NCI-H1417 (cell line): ENCODE measurements around the gene WDR70.
"Not testable (repeated sequence)": the region's sequence is repeated elsewhere in the genome, so short reads cannot be mapped to it uniquely, and the experiment has no call there.

ENCODE experiments used
- DNase-seq, 3 experiments: peaks; one replicate each; lab custom pipeline; 2025; lab: John Stamatoyannopoulos, UW

The WDR70 gene

DNA sequence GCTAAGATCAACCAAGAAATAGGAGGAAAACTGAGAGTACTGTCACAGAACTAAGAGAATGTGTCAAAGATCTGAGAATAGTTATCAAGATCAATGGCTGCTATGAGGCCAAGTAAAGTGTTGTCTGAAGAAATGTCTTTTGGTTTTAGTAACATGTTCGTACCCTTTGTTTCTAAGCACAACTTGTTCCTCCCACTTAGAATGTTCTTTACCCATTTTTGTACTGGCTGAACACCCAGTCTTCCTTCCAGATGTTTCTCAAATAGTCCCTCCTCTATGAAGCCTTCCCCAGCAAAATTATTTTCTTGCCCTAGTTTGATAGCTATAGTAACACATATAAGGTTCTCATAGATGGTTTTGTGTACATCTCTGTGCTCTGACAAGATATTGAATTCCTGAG is 191.5 kb downstream of the WDR70 start:
- DNase-seq = no peak

DNA sequence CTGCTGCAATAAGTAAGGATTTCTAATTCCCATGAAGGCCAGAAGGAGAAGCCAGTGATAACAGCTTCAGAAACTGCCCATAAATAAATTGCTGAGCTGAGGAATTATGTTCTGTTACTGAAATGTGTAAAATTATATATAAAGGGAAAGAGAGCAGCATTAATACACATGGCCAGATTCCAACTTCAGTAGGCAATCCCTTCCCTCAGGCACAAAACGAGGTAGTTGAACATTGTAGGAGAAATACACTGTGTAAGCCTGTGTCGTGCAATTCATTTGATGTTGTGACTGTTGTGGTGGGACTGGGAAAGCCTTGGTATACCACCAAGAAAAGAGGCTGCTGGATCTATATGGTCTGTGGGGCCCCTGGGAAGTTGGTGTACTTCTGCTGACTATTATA is 192.9 kb downstream of the WDR70 start:
- no peak for DNase-seq

- DNase-seq = no peak
Measured at GRCh38 chr5:37575541-37576489, 196.7 kb downstream of the WDR70 start.

DNA sequence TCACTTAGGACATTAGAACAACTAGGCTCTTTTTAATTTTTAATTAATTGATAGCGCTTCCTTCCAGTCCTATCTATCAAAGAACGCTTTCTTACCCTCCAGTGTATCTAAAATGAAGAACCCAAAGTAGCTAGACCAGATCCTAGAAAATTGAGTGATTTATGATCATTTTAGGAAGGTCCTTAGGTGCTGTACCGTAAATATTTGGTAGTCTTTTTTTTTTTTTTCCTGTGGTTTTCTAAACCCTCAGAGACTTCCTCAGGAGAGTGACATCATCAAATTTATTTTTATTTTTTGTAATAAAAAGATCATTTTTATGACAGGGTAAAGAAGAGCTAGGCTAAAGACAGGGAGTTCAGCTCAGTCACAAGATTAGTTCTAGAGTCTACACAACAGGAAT is 197.4 kb downstream of the WDR70 start:
- DNase-seq = no peak

DNA sequence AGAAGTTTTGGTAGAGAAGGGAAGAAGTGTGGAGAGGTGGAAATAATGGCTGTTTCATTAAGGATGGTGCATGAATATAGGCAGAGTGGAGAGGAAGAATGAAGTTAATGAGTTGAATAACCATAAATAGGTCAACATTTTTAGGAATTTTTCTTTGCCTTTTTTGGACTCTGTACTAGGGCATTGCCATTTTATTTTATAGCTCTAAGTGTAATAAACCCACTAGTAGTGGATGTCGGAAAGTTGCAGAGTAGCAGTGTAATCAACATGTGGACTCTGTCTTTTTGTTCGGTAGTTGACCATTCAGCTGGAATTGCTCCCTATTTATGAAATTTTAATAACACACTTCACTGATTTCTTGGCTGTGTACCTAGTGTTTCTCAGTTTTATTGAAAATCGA is 199.1 kb downstream of the WDR70 start:
- DNase-seq = no peak

GRCh38 chr5:37580106-37580505 is 201.0 kb downstream of the WDR70 start:
- DNase-seq = no peak

- no peak for DNase-seq
Measured at GRCh38 chr5:37582202-37582601, 203.1 kb downstream of the WDR70 start.

DNA sequence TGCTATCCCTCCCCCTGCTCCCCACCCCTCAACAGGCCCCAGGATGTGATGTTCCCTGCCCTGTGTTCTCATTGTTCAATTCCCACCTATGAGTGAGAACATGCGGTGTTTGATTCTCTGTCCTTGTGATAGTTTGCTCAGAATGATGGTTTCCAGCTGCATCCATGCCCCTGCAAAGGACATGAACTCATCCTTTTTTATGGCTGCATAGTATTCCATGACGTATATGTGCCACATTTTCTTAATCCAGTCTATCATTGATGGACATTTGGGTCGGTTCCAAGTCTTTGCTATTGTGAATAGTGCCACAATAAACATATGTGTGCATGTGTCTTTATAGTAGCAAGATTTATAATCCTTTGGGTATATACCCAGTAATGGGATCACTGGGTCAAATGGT is 214.2 kb downstream of the WDR70 start:
- not testable (repeated sequence) for DNase-seq

DNA sequence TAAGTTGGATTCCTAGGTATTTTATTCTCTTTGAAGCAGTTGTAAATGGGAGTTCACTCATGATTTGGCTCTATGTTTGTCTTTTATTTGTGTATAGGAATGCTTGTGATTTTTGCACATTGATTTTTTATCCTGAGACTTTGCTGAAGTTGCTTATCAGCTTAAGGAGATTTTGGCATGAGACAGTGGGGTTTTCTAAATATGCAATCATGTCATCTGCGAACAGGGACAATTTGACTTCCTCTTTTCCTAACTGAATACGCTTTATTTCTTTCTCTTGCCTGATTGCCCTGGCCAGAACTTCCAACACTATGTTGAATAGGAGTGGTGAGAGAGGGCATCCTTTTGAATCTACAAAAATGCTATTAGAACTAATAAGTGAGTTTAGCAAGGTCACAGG is 215.7 kb downstream of the WDR70 start:
- not testable (repeated sequence) for DNase-seq

- DNase-seq = no peak
Measured at GRCh38 chr5:37598733-37599132, 219.6 kb downstream of the WDR70 start.

GRCh38 chr5:37601163-37601562 is 222.0 kb downstream of the WDR70 start:
- no peak for DNase-seq

GRCh38 chr5:37603072-37603471 is 224.0 kb downstream of the WDR70 start:
- DNase-seq = no peak

DNA sequence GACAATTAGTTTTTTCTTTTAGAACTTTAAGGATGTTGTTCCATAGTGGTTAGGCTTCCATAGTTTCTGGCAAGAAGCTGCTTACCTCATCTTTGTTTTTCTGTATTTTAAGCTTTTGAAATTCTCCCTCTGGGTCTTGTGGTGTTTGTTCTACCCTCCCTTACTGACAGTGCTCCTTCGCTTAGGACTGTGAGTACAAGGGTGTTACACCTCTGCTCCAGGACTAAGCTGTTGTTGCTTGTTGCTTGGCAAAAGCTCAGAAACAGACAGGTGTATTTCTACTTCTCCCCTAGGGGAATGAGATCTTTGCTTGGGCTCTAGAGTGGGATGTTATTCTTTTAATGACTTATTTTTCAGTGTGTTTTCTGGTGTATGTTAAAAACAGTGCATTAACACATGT is 225.2 kb downstream of the WDR70 start:
- DNase-seq = no peak

DNA sequence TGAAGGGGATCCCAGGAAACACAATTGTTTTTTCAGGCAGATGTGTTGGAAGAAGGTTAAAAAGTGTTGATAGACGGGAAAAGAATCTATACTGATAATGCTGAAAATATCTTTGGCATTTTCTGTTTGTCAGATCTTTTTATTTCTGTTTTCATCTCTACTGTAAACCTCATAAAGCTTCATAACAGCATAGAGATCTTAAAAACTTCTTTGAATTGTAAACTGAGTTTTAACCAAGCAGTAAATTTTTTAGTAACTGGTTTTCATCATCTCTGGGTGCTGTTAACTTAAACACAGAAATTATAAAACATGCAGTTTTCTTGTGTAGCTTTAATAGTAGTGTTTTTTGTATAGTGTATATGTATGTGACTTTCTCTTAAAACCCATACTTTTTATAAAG is 227.0 kb downstream of the WDR70 start:
- DNase-seq = no peak

DNA sequence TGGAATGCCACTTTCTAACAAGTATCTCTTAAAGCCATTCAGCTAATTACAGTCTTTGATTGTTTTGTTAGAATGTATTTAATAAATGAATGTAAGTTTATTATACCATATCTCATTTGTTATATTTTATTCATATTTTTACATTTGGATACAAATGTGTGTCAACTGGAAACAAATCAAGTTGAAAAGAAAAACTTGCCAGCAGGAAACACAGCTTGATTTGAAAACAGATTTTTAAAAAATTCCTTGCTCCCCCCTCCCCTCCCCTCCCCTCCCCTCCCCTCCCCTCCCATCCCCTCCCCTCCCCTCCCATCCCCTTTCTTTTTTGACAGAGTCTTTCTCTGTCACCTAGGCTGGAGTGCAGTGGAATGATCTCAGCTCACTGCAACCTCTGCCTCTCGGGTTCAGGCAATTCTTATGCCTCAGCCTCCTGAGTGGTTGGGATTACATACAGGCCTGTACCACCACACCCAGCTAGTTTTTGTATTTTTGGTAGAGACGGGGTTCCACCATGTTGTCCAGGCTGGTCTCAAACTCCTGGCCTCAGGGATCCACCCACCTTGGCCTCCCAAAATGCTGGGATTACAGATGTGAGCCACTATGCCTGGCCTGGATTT is 227.6 kb downstream of the WDR70 start:
- no peak for DNase-seq

DNA sequence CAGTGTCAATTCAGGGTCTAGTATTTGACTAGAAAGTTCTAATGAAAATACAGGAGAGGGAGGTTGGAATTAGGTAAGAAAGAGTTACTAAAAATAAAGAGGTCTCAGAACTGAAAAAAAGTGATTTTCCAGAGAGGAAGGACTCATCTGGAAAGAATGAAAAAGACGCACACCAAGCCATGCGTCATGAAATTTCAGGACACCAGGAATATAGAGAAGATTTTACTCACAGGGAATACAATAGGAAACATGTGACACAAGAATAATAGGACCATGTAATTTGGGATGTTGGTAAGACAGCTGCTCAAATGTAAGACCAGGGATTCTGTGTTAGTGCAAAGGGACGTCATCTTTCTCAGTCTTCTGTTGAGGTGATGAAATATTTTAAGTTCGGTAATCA is 236.1 kb downstream of the WDR70 start:
- DNase-seq = no peak

DNA sequence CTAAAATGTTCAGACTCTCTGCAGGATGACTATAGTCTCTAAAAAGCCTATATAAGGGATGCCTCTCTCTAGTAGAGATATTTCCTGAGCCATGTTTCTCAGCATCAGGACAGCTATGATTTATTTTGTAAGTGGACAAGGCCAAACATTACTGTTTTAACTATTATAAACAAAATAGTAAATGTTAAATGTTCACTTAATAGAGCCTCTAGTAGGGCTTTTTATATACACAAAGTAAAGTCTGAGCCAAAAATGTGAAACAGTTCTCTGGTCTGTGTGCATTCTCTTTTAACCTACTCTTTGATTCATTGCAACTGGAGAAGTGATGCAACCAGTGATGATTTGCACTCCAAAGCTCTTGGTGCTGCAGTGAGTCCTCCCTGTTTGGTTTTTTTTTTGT is 240.2 kb downstream of the WDR70 start:
- DNase-seq = no peak

DNA sequence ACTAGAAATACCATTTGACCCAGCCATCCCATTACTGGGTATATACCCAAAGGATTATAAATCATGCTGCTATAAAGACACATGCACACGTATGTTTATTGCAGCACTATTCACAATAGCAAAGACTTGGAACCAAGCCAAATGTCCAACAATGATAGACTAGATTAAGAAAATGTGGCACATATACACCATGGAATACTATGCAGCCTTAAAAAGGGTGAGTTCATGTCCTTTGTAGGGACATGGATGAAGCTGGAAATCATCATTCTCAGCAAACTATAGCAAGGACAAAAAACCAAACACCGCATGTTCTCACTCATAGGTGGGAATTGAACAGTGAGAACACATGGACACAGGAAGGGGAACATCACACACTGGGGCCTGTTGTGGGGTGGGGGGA is 243.2 kb downstream of the WDR70 start:
- DNase-seq = not testable (repeated sequence)

DNA sequence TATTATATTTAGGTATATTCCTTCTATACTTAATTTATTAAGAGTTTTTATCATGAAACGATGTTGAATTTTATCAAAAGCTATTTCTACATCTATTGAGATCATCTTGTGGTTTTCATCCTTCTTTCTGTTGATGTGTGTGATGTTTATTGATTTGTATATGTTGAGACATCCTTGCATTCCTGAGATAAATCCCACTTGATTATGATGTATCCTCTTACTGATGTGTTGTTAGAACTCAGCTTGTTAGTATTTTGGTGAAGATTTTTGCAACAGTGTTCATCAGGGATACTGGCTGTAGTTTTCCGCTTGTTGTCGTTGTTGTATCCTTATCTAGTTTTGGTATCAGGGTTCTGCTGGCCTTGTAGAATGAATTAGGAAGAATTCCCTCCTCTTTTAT is 247.1 kb downstream of the WDR70 start:
- DNase-seq = no peak

DNA sequence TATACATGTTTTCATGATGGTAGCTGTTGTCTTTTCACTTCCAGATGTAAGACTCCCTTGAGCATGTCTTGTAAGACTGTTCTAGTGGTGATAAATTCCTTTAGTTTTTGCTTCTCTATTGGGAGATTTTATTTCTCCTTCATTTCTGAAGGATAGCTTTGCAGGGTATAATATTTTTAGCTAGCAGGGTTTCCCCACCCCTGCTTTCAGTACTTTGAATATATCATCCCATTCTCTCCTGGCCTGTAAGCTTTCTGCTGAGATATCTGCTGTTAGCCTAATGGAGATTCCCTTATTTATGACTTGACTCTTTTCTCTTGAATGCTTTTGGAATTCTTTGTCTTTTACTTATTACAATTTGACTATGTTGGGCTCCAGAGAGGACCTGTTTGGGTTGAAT is 249.8 kb downstream of the WDR70 start:
- no peak for DNase-seq

DNA sequence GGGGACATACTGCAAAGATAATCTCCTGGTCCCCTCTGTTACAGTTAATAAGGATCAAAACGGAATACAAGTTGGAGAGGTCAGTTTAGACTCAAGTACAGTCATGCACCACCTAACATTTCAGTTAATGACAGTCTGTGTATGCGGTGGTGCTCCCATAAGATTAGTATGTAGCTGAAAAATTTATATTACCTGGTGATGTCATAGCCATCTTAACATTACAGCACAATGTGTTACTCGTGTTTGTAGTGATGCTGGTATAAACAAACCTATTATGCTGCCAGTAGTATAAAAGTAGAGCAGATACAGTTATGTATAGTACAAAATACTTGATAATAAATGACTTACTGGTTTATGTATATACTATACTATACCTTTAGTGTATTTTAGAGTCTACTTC is 252.8 kb downstream of the WDR70 start:
- DNase-seq = no peak

DNA sequence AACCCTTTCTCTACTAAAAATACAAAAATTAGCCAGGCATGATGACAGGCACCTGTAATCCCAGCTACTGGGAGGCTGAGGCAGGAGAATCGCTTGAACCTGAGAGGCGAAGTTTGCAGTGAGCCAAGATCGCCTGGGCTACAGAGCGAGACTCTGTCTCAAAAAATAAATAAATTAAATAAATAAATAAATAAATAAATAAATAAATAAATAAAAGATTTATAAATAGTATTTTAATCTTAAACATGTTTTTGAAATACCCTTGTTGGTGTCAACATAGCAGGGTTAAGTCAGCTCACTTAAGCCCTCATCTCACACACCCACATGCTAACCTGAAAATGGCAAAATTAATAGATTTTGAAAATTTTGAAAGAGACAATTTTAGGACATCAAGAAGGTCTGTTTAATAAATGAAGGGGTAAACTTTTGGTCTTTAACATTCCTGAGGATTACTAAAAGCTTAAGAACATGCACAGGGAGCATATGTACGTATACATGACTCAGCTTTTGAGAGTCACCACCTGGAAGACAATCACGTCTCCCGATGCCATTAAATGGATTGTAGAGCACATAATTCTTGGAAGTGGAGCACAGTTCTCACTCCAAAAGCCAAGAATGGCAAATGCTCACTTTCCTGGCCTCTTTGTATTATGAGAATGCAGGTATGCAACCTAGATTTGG is 258.2 kb downstream of the WDR70 start:
- DNase-seq = no peak

DNA sequence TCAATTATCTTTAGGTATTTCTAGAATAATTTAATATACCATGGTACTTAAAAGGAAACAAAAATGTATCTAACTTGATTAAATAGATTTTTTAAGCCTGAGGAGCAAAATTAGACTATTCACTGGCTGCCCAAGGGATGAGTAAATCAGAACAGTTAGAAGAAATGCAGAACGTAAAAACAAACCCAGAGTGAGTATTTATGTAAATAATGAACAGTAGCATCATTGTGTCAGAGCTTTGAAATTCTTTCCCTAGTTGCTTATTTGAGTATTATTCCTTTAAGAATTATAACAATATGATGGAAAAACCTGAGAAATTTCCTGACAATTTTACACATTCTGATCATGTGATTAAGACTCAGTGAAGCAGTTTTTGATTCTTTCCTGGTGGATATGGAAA is 259.8 kb downstream of the WDR70 start:
- no peak for DNase-seq
